Mucosa of descending colon (tissue), 3 donors: ENCODE data around the gene ITGA1. TPM values are rescaled to one million over a fixed set of nuclear protein-coding genes. Genes with fewer than 3 reads are reported as not detected.
"Not testable (repeated sequence)": the region's sequence is repeated elsewhere in the genome, so short reads cannot be mapped to it uniquely, and the experiment has no call there.

Experiments
- ATAC-seq: fragments of 200-7000 bp; cut with Tn5 transposase; one replicate; pipeline ENCODE4 v1.9.1; 2020; ENCODE audit warnings: mild to moderate bottlenecking, moderate library complexity
- DNase-seq, 3 donors: peaks; one replicate each; pipeline ENCODE4 v3.0.0-alpha.2; 2020
- H3K36me3 ChIP-seq: fragments of 200-600 bp; one replicate; pipeline ENCODE4 v1.8.0; 2021; ENCODE audit warnings: low read depth, mild to moderate bottlenecking
- H3K4me1 ChIP-seq: fragments of 200-600 bp; one replicate; pipeline ENCODE4 v1.8.0; 2021; ENCODE audit warnings: low read depth, mild to moderate bottlenecking
- H3K4me3 ChIP-seq: fragments of 200-600 bp; one replicate; pipeline ENCODE4 v1.8.0; 2021; ENCODE audit warnings: mild to moderate bottlenecking
- H3K9me3 ChIP-seq: fragments of 200-600 bp; one replicate; pipeline ENCODE4 v1.8.0; 2021; ENCODE audit warnings: mild to moderate bottlenecking
- CTCF ChIP-seq: fragments of 200-600 bp; IDR thresholded peaks from one replicate; pipeline ENCODE4 v1.8.0; 2022; ENCODE audit warnings: antibody characterized with exemption, mild to moderate bottlenecking
- intact Hi-C, 2 donors: fragments of 100-400 bp; cut with DNase I in 1 of 2; cut with micrococcal nuclease in 1 of 2; formaldehyde crosslinking; loops; one replicate each; pipeline versions ENCODE4 v1.11.0 to v1.11.1; 2022; cut with DNase I, micrococcal nuclease
- total RNA-seq, 3 donors: library from RNA; stranded (reverse); fragmentation: NEBNext Ultra II Directional in 2 of 3; extraction: Animal tissue kit (Norgen Biotek cat#: 25700) in 2 of 3; gene quantifications; one replicate each; pipeline versions ENCODE4 v1.2.1 to v1.2.4, GENCODE V29; 2021 to 2023
- donor health status: DM: no; HTN: no; CAD: no; lungs with moderate emphysema.
- donor health status: DM: no; HTN: no; CAD: no.
- donor health status: DM: no; HTN: yes; CAD: no.

Gene ITGA1
- total RNA-seq, 3 donors from 2014 or later, result 18.7 to 207 (median 42.0) TPM

- DNase-seq (no peak), ATAC-seq (no peak)
- Histone ChIP-seq H3K36me3 (no peaks in the 10 kb centered on the region), H3K4me3 (no peak overlapping the region), H3K4me1 (no peaks in the 10 kb centered on the region), H3K9me3 (no peaks in the 10 kb centered on the region)
- no peak for TF ChIP-seq CTCF
- intact Hi-C loops, result no loop called here
Measured at GRCh38 chr5:52856564-52856963, 68.8 kb downstream of the ITGA1 start.

GRCh38 chr5:52859628-52860027 lies 71.9 kb downstream of the ITGA1 start:
- no peak for TF ChIP-seq CTCF
- no peaks in the 10 kb centered on the region for H3K36me3 ChIP-seq

GRCh38 chr5:52861368-52861767 lies 73.7 kb downstream of the ITGA1 start:
- no peak for TF ChIP-seq CTCF
- no peaks in the 10 kb centered on the region for H3K36me3 ChIP-seq
- H3K4me3 ChIP-seq, result no peak overlapping the region
- ATAC-seq, result no peak
- no peak for DNase-seq
- H3K9me3 ChIP-seq, result no peaks in the 10 kb centered on the region
- intact Hi-C loops, result no loop called here
- H3K4me1 ChIP-seq, result no peaks in the 10 kb centered on the region

More at GRCh38 chr5:52859628-52860027, 71.9 kb downstream of the ITGA1 start:
- ATAC-seq (no peak), DNase-seq (no peak)
- Histone ChIP-seq H3K4me1 (no peaks in the 10 kb centered on the region), H3K9me3 (no peaks in the 10 kb centered on the region), H3K4me3 (no peak overlapping the region)
- intact Hi-C loops, result no loop called here

GRCh38 chr5:52863715-52864290 lies 76.1 kb downstream of the ITGA1 start:
- H3K9me3 ChIP-seq, result no peaks in the 10 kb centered on the region
- no peaks in the 10 kb centered on the region for H3K36me3 ChIP-seq
- intact Hi-C loops, result no loop called here
- H3K4me3 ChIP-seq, result no peak overlapping the region
- no peak for DNase-seq
- H3K4me1 ChIP-seq, result no peaks in the 10 kb centered on the region
- TF ChIP-seq CTCF, result no peak
- no peak for ATAC-seq

- intact Hi-C loops, result no loop called here
- H3K4me3 ChIP-seq, result no peak overlapping the region
- H3K9me3 ChIP-seq, result no peaks in the 10 kb centered on the region
- ATAC-seq (no peak), DNase-seq (no peak)
- H3K4me1 ChIP-seq, result no peaks in the 10 kb centered on the region
- no peak for TF ChIP-seq CTCF
- no peaks in the 10 kb centered on the region for H3K36me3 ChIP-seq
Measured at GRCh38 chr5:52864371-52864770, 76.7 kb downstream of the ITGA1 start.

- TF ChIP-seq CTCF, result no peak
- intact Hi-C loops, result no loop called here
Measured at GRCh38 chr5:52864884-52865283, 77.2 kb downstream of the ITGA1 start.

GRCh38 chr5:52865991-52866390 lies 78.3 kb downstream of the ITGA1 start:
- DNase-seq, H3K36me3 ChIP-seq, H3K4me1 ChIP-seq, ATAC-seq, H3K4me3 ChIP-seq, intact Hi-C loops, H3K9me3 ChIP-seq: not testable (repeated sequence)

More at GRCh38 chr5:52864884-52865283, 77.2 kb downstream of the ITGA1 start:
- DNase-seq (no peak), ATAC-seq (no peak)
- no peaks in the 10 kb centered on the region for H3K9me3 ChIP-seq
- no peaks in the 10 kb centered on the region for H3K36me3 ChIP-seq
- H3K4me1 ChIP-seq, result no peaks in the 10 kb centered on the region
- H3K4me3 ChIP-seq, result no peak overlapping the region
